ENCODE measurements around the gene CTNND2.

Gene CTNND2

DNA sequence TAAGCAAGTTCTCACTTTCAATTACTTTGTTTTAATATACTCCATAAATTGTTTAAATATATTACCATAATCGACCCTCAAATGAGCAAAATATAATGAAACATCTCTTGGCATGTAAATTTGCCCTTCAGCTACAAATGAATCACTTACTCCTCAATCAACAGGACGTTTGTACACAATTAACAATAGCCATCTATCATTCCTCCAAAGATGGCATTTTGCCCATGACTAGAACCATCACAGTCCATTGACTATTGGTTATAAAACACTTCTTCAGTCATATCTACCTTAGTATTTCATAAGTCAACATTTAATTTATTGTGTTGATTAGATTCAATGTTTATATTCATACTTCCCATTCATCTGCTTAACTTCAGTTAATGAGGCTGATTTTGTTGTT lies 127.2 kb downstream of the CTNND2 start:
- no peak for DNase-seq (ENCODE audit: low spot score)

DNA sequence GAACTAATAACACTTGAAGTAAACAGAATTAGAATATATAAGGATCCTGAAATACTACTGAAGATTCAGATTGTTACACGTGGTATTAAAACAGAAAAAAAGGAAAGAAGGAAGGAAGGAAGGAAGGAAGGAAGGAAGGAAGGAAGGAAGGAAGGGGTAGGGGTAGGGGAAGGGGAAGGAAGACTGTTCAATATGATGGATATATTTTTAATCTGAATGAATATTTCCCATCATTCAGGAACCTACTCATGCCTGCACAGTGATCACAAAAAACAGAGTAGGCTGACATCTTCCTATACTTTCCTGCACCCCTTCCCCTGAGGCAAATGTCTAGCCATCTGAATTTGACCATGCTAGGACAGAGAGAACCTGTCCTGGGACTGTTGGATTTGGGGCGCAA lies 133.9 kb downstream of the CTNND2 start:
- no peak for DNase-seq (ENCODE audit: low spot score)

DNA sequence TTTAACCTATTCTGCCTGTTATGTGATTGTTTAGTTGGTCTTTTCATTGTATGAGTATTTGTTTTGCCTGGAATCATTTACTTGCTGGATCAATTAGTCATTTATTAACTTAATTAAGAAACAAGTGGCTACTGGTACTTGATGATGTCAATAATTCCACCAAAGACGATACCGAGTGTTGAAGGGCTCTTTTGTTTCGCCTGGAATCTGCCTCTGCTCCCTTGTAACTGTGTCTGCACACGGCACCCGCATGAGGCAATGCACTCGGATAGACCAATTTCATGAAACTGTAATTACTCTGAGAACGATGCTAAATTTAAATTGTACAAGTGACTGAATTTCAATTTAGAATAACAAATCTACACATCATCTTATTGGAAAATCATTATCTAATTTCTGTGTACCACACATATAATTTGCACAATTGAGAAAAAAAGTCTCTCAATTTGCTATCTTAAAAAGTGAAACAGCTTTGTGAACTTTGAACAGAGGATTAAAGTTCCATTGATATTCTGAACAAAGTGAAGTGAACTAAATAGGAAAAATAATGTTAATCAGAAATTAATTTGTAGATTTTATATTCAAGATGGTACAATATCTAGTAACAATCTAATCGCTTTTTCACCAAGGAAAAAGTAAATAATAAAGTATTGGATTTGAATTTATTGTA lies 143.2 kb downstream of the CTNND2 start:
- no peak for DNase-seq (ENCODE audit: low spot score)

GRCh38 chr5:11758321-11758720 lies 145.9 kb downstream of the CTNND2 start:
- DNase-seq (ENCODE audit: low spot score), result peak; percentile 91

DNA sequence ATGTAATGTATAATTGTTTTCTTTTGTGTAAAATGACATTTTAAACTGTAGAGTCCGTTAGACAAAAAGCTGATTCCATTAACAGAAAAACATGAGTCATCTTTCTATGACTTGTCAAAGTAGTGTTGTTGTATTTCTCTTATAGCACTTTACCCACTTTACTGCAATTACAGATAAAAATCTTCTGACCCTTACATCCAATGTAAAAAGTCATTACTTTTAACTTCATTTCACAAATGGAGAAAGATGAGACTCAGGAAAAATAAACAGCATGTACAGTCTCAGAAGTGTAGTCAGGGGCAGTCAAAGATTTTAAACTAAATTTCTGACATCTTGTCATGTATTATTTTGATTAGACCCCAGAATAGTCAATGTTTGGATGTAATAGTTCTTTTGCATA lies 146.6 kb downstream of the CTNND2 start:
- peak; percentile 93 for DNase-seq (ENCODE audit: low spot score)

DNA sequence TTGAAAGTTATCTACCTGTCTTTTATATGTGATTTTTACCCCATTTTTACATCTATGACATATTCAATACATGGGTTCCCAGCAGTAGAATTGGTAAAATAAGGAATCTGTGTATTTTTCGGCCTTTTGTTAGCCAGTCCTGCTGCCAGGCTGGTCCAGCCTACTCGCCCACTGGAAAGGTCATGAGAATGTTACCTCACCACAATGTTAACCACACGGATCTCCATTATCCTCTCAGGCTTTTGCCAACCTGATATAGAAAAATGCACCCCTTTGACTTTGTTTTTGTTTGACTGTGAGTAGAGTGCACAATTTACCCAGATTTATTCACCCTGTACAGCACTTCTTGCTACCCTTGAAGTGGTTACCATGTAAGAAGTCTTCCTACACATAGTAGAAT lies 167.2 kb downstream of the CTNND2 start:
- no peak for DNase-seq (ENCODE audit: low spot score)

DNA sequence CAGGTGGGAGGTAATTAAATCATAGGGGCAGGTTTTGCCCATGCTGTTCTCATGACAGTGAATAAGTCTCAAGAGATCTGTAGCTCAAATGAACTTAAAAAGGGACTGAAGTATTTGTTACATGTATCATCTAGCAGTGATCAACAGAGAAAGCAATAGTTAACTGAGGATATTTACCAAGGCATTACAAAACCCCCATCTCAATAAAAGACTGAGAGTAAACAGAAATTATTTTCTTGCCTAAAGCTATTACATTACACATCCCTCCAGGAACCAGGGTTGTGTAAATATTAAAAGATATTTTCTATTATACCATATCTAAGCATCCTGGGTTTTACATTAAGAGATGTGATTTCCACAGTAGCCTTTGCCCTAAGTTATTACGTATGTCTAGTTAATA lies 169.9 kb downstream of the CTNND2 start:
- DNase-seq (ENCODE audit: low spot score), result no peak

GRCh38 chr5:11733840-11734192 lies 170.4 kb downstream of the CTNND2 start:
- DNase-seq (ENCODE audit: low spot score), result no peak

DNA sequence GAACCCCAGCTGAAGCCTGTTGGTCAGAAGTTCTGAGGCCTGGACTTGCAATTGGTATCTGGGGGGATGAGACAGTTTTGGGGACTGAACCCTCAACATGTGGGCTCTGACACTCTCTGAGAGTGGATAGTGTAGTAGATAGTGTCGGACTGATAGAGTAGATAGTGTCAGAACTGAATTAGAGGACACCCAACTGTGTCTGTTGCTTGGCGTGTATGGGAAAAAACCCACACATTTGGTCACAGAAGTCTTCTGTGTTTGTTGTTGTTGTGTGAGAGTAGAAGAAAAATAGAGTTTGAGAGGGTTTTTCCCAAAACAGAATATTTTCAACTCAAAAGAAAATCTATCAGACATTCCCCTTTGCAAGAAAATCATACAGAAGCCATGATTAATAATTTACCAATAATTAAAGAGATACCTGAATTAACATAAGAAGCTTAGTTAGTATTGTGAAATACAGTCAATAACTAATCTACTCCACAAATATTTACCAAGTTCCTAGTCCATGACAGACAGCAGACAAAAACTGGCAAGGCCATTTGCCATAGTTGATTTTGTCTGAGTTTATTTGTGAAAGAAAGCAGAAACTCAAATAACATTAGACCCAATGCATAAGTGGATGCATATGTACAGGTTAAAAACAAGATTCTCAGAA lies 170.9 kb downstream of the CTNND2 start:
- no peak for DNase-seq (ENCODE audit: low spot score)

- DNase-seq (ENCODE audit: low spot score), result peak; percentile 92
These were observed 179.3 kb downstream of the CTNND2 start for GRCh38 chr5:11724940-11725339.

DNA sequence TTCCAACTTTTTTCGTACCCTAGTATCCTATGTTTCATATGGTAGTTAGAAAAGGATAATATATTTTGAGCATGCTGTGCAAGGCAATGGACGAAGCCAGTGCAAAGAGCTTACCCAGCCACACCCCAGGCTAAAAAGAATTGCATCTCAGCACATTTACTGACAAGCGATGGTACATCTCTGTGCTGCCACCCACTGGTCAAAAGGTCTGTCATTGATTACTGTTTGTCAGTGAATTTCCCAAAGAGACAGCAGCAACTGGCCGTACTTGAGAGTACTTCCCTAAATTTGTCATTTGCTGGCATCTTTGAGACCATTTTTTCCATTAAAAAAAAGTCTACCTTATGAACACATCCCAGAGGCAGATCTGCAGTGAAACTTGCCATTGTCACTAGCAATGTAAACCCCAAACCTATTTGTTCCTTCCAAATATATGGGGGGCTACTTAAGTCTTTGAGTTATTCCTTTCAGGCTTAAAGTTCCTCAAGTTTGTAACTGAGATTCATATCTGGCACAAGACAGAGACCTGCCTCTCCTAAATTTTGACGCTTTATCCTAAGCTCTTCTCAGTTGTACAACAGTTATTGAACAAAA lies 184.3 kb downstream of the CTNND2 start:
- peak; percentile 76 for DNase-seq (ENCODE audit: low spot score)

DNA sequence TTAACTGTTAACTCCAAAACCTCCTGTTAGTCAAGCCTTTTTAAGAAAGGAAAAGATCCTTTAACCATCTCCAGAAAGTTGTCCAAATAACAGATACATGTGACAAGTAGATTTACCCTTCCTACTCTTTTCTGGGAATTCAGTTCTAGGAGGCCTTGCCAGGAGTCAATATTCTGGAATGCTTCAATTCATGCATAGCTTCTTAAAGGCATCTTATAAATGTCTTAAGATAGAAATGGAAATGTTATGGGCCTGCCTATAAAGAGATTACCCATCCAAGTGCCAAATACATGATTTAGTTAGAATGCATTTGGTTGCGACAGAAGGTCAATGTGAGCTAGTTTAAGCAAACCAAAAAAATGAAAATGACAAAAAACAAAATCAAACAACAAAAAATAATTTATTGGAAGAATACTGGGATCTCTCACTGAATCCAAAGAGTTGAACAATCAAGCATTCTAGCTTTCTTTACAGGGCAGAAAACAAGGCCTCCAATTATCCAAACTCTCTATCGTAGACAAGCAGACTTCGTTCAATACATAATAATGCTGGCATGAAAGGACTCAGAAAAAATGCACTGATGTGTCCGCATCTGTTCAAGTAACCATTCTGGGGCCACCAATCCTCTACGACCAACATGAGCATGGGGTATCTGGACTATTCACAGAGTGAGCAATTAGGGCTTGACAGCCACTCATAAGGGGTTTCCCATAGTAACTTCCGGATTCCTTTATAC lies 188.6 kb downstream of the CTNND2 start:
- DNase-seq (ENCODE audit: low spot score), result no peak

DNA sequence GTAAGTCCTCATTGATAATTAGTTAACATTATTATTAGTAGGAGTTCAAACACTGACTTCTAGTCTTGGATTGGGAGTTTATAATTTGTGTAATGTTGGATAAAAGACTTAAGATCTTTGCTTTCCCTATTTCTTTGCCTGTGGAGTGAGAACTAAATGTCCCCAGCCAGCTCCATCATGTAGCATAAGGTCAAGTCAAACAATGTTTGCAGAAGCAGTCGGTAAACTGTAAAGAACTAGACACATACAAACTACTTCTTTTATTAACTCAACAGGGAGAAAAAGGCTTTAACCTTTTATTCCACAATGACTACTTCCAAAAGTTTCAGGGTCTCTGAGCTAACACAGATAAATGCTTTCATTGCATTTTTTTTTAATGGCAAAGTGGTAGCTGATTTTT lies 192.3 kb downstream of the CTNND2 start:
- DNase-seq (ENCODE audit: low spot score), result no peak

GRCh38 chr5:11709021-11709420 lies 195.2 kb downstream of the CTNND2 start:
- peak; percentile 89 for DNase-seq (ENCODE audit: low spot score)

- peak; percentile 59 for DNase-seq (ENCODE audit: low spot score)
These were observed 199.3 kb downstream of the CTNND2 start for GRCh38 chr5:11704916-11705315.

- no peak for DNase-seq (ENCODE audit: low spot score)
These were observed 203.9 kb downstream of the CTNND2 start for GRCh38 chr5:11700391-11700790.

- DNase-seq (ENCODE audit: low spot score), result no peak
These were observed 211.6 kb downstream of the CTNND2 start for GRCh38 chr5:11692636-11693035.

- no peak for DNase-seq (ENCODE audit: low spot score)
These were observed 216.7 kb downstream of the CTNND2 start for GRCh38 chr5:11687498-11687897.

- no peak for DNase-seq (ENCODE audit: low spot score)
These were observed 219.6 kb downstream of the CTNND2 start for GRCh38 chr5:11684607-11685006.

DNA sequence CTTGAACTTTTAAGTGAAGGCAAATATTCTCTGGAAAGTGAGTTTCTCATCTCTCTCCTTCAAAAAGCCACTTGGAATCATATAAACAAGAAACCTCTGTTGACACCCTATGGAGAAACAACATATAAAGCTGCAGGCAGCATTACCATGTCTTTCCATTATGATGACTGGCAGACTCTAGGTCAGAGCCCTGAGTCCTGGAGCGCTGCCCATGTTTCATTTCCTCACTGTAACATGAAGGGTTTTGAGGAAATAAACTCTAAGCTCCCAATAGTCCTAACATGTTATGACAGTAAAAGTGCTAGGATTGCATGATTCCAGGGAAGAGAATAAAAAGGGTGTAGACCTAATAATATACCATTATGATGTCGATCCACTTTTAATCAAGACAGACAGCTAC lies 220.6 kb downstream of the CTNND2 start:
- DNase-seq (ENCODE audit: low spot score), result no peak

DNA sequence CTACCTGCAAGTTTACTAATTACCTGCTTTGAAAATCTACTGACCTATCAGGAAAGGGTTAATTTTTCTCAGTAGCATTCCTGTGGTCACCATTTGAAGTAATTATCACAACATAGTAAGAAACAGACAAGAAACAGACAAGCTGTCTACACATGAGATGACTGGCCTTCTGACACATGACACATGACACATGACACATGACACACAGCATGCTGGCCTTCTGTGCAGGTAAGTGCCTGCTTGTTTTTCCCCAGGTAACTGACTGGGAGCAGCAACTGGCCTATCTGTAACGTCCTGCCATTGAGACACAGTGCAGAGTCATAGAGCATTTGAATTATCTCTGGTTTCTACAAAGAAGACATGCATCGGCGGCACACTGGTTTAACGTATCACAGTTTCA lies 222.4 kb downstream of the CTNND2 start:
- DNase-seq (ENCODE audit: low spot score), result peak; percentile 26

DNA sequence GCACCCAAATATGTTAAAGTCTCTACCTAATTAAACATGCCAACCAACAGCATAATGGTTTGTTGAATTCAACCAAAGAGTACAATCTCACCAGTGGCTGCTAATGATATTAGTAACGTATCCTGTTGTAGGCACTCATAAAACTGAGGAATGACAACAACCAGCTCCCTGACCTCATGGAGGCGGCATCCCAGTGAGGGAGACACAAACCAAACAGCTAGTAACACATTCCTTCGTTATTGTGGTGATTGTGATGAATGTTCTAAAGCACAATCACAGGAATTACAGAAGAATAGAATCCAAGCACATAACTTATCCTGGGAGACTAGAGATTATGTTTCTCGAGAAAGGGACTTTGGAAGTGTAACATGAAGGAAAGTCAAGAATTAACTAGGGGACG lies 224.6 kb downstream of the CTNND2 start:
- DNase-seq (ENCODE audit: low spot score), result no peak

GRCh38 chr5:11675184-11675583 lies 229.1 kb downstream of the CTNND2 start:
- no peak for DNase-seq (ENCODE audit: low spot score)

Measured in SK-N-DZ (cell line).